ENCODE results near the gene AMDHD1. TPM values are rescaled to one million over a fixed set of nuclear protein-coding genes. Genes with fewer than 3 reads are reported as not detected.

The AMDHD1 gene
- total RNA-seq, 1 experiment from 2014 or later, result 0.80 TPM

GRCh38 chr12:95998611-95999286 is 55.6 kb downstream of the AMDHD1 start:
- DNase-seq (peak; percentile 63), ATAC-seq (peak; percentile 88)
- BruUV-seq (replicated peaks), result no TSS peak
- Histone ChIP-seq H3K36me3 (ENCODE audit: low read depth, low read length) (peaks cover 6% of the 10 kb centered on the region), H3K9me3 (ENCODE audit: low read length) (no peaks in the 10 kb centered on the region), H3K4me3 (ENCODE audit: low read length) (no peak overlapping the region), H3K27ac (ENCODE audit: low read length) (no peak overlapping the region), H3K27me3 (ENCODE audit: low read length) (no peaks in the 10 kb centered on the region), H4K20me1 (ENCODE audit: low read length) (no peaks in the 10 kb centered on the region), H3K4me1 (ENCODE audit: insufficient read depth, low read length) (no peaks in the 10 kb centered on the region), H3K79me2 (ENCODE audit: low read length) (no peaks in the 10 kb centered on the region), H3K9me2 (replicated peaks; ENCODE audit: low read length) (no peaks in the 10 kb centered on the region), H3K9ac (ENCODE audit: low read length) (no peak overlapping the region), H3F3A (ENCODE audit: low read length, unreplicated experiment) (no peaks in the 10 kb centered on the region), H3K4me2 (ENCODE audit: low read length) (no peak overlapping the region), H2AFZ (ENCODE audit: low read length) (no peak overlapping the region)
- peak; percentile 79 for TF ChIP-seq CTCF (conservative IDR thresholded peaks at IDR 0.05; ENCODE audit: low read depth, low read length)
- no peak for TF ChIP-seq EZH2phosphoT487 (IDR thresholded peaks at IDR 0.05; ENCODE audit: borderline replicate concordance, low read length)
- POLR2A ChIA-PET (ENCODE audit: unreplicated experiment), result no interaction called here
- CTCF ChIA-PET, result interaction anchor here (0.6 to 1.5 kb wide), 3 partner anchors 36 to 80 kb away, joined by 3 to 6 read pairs (median 4); no protein-coding TSS in a partner anchor
- intact Hi-C loops (cut with micrococcal nuclease), result loop anchor here (1.0 kb wide), 1 partner anchor 80 kb away; no protein-coding TSS in a partner anchor

- Histone ChIP-seq H3F3A (ENCODE audit: low read length, unreplicated experiment) (no peaks in the 10 kb centered on the region), H3K36me3 (ENCODE audit: low read depth, low read length) (peaks cover 6% of the 10 kb centered on the region), H3K9ac (ENCODE audit: low read length) (no peak overlapping the region), H2AFZ (ENCODE audit: low read length) (no peak overlapping the region), H3K79me2 (ENCODE audit: low read length) (no peaks in the 10 kb centered on the region), H4K20me1 (ENCODE audit: low read length) (no peaks in the 10 kb centered on the region), H3K9me2 (replicated peaks; ENCODE audit: low read length) (no peaks in the 10 kb centered on the region), H3K27ac (ENCODE audit: low read length) (no peak overlapping the region), H3K9me3 (ENCODE audit: low read length) (no peaks in the 10 kb centered on the region), H3K4me3 (ENCODE audit: low read length) (no peak overlapping the region), H3K27me3 (ENCODE audit: low read length) (no peaks in the 10 kb centered on the region), H3K4me2 (ENCODE audit: low read length) (no peak overlapping the region), H3K4me1 (ENCODE audit: insufficient read depth, low read length) (no peaks in the 10 kb centered on the region)
- TF ChIP-seq CTCF (conservative IDR thresholded peaks at IDR 0.05; ENCODE audit: low read depth, low read length), result no peak
- no peak for TF ChIP-seq EZH2phosphoT487 (IDR thresholded peaks at IDR 0.05; ENCODE audit: borderline replicate concordance, low read length)
- no peak for TF ChIP-seq EZH2 (IDR thresholded peaks at IDR 0.05; ENCODE audit: low read length, unreplicated experiment)
- BruUV-seq (replicated peaks), result no TSS peak
- CTCF ChIA-PET, result interaction anchor here (1.2 to 1.5 kb wide), 2 partner anchors 36 to 81 kb away, joined by 3 to 6 read pairs; no protein-coding TSS in a partner anchor
- ATAC-seq (no peak), DNase-seq (no peak)
- intact Hi-C loops (cut with micrococcal nuclease), result no loop called here
- POLR2A ChIA-PET (ENCODE audit: unreplicated experiment), result interaction anchor here (0.6 kb wide), 1 partner anchor 57 kb away, joined by 4 read pairs; the partner anchor contains the start of gene CCDC38
These were observed 56.4 kb downstream of the AMDHD1 start for GRCh38 chr12:95999484-95999883.

- no peaks in the 10 kb centered on the region for H4K20me1 ChIP-seq (ENCODE audit: low read length)
These were observed 57.7 kb downstream of the AMDHD1 start for GRCh38 chr12:96000858-96001257.

More at GRCh38 chr12:96000858-96001257, 57.7 kb downstream of the AMDHD1 start:
- no peaks in the 10 kb centered on the region for H3K9me2 ChIP-seq (replicated peaks; ENCODE audit: low read length)
- no peak overlapping the region for H3K4me2 ChIP-seq (ENCODE audit: low read length)
- no peak overlapping the region for H2AFZ ChIP-seq (ENCODE audit: low read length)
- ATAC-seq, result no peak
- no peaks in the 10 kb centered on the region for H3F3A ChIP-seq (ENCODE audit: low read length, unreplicated experiment)
- peaks cover 6% of the 10 kb centered on the region for H3K36me3 ChIP-seq (ENCODE audit: low read depth, low read length)
- CTCF ChIA-PET, result interaction anchor here (0.5 kb wide), 1 partner anchor 92 kb away, joined by 4 read pairs; no protein-coding TSS in a partner anchor
- TF ChIP-seq EZH2phosphoT487 (IDR thresholded peaks at IDR 0.05; ENCODE audit: borderline replicate concordance, low read length), result no peak
- no peak for TF ChIP-seq CTCF (conservative IDR thresholded peaks at IDR 0.05; ENCODE audit: low read depth, low read length)
- TF ChIP-seq EZH2 (IDR thresholded peaks at IDR 0.05; ENCODE audit: low read length, unreplicated experiment), result no peak
- no peak overlapping the region for H3K27ac ChIP-seq (ENCODE audit: low read length)
- H3K27me3 ChIP-seq (ENCODE audit: low read length), result no peaks in the 10 kb centered on the region
- POLR2A ChIA-PET (ENCODE audit: unreplicated experiment), result no interaction called here
- intact Hi-C loops (cut with micrococcal nuclease), result no loop called here
- no TSS peak for BruUV-seq (replicated peaks)
- no peaks in the 10 kb centered on the region for H3K79me2 ChIP-seq (ENCODE audit: low read length)
- no peak overlapping the region for H3K4me3 ChIP-seq (ENCODE audit: low read length)
- DNase-seq, result no peak
- H3K4me1 ChIP-seq (ENCODE audit: insufficient read depth, low read length), result no peaks in the 10 kb centered on the region
- no peak overlapping the region for H3K9ac ChIP-seq (ENCODE audit: low read length)
- H3K9me3 ChIP-seq (ENCODE audit: low read length), result no peaks in the 10 kb centered on the region
